ENCODE data around the gene CANT1. TPM values are rescaled to one million over a fixed set of nuclear protein-coding genes. Genes with fewer than 3 reads are reported as not detected.

CANT1 gene
- total RNA-seq, 1 experiment from 2014 or later: 97.1 TPM

- Histone ChIP-seq H3K9me2 (ENCODE audit: insufficient read depth) (no peaks in the 10 kb centered on the region), H3K79me2 (ENCODE audit: insufficient read depth, low read length) (peaks cover 22% of the 10 kb centered on the region), H3K27ac (ENCODE audit: low read depth, low read length) (no peak overlapping the region), H3K9ac (ENCODE audit: low read length) (no peak overlapping the region), H3K36me3 (ENCODE audit: control insufficient read depth in 1 of 2, insufficient read depth in 2 of 2, low read length in 2 of 2) (peaks cover 0 to 3% of the 10 kb centered on the region in 2 experiments; a peak in 1 of 4 replicates), H3K4me1 (ENCODE audit: control insufficient read depth in 1 of 2, insufficient read depth in 2 of 2, low read length in 2 of 2) (peaks cover 14 to 46% of the 10 kb centered on the region in 2 experiments), H2AFZ (ENCODE audit: low read depth, low read length, poor library complexity, severe bottlenecking) (no peak overlapping the region), H4K20me1 (ENCODE audit: insufficient read depth) (no peaks in the 10 kb centered on the region), H3K9me3 (ENCODE audit: control insufficient read depth in 1 of 2, insufficient read depth in 1 of 2, low read depth in 1 of 2, low read length in 2 of 2) (peaks cover 0 to 18% of the 10 kb centered on the region in 2 experiments; a peak in 1 of 4 replicates), H3K27me3 (ENCODE audit: insufficient read depth, low read length) (no peaks in the 10 kb centered on the region), H3K4me3 (replicated peaks in 1 of 2; ENCODE audit: low read depth in 1 of 2, low read length in 2 of 2) (no peak overlapping the region), H3K4me2 (ENCODE audit: low read length) (no peak overlapping the region)
- intact Hi-C loops (cut with micrococcal nuclease): no loop called here
- TF ChIP-seq CBX3 (IDR thresholded peaks at IDR 0.05; ENCODE audit: low read depth) (no peak), ZNF274 (IDR thresholded peaks at IDR 0.05; ENCODE audit: low read depth, low read length) (no peak), POLR2A (IDR thresholded peaks at IDR 0.05; ENCODE audit: borderline replicate concordance, extremely low read depth, insufficient read depth, insufficient read length) (no peak), RAD21 (IDR thresholded peaks at IDR 0.05; ENCODE audit: low read depth) (no peak), YY1 (IDR thresholded peaks at IDR 0.05; ENCODE audit: extremely low read depth, insufficient replicate concordance, low read depth, low read length) (no peak), TCF7L2 (IDR thresholded peaks at IDR 0.05; ENCODE audit: borderline replicate concordance, extremely low read depth, insufficient read depth, insufficient read length) (no peak), EGR1 (IDR thresholded peaks at IDR 0.05; ENCODE audit: low read depth) (no peak), SRF (IDR thresholded peaks at IDR 0.05; ENCODE audit: low read depth) (no peak)
- TF ChIP-seq, protein P1, sequence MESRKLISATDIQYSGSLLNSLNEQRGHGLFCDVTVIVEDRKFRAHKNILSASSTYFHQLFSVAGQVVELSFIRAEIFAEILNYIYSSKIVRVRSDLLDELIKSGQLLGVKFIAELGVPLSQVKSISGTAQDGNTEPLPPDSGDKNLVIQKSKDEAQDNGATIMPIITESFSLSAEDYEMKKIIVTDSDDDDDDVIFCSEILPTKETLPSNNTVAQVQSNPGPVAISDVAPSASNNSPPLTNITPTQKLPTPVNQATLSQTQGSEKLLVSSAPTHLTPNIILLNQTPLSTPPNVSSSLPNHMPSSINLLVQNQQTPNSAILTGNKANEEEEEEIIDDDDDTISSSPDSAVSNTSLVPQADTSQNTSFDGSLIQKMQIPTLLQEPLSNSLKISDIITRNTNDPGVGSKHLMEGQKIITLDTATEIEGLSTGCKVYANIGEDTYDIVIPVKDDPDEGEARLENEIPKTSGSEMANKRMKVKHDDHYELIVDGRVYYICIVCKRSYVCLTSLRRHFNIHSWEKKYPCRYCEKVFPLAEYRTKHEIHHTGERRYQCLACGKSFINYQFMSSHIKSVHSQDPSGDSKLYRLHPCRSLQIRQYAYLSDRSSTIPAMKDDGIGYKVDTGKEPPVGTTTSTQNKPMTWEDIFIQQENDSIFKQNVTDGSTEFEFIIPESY (IDR thresholded peaks at IDR 0.05; ENCODE audit: extremely low read depth, insufficient replicate concordance, low read length): no peak
- ChIA-PET POLR2A (no interaction called here), RAD21 (ENCODE audit: low non-redundant PET in 1 of 2, low total read pairs in 2 of 2, uncharacterized antibody in 2 of 2, unreplicated experiment in 2 of 2) (no interaction called here), CTCF (no interaction called here)
- no peak for DNase-seq (ENCODE audit: low read depth, low spot score)
- no TSS peak for BruUV-seq (replicated peaks)
- no peak for ATAC-seq
Measured at GRCh38 chr17:79012563-79013134, 3.1 kb upstream of the CANT1 start.

Data from HCT116 (cell line).